Measurements from ENCODE around the gene SLIT3.

GRCh38 chr5:168667301-168667840, 633.6 kb downstream of the SLIT3 start:
- no peak for TF ChIP-seq CTCF (IDR thresholded peaks at IDR 0.05 in 2 of 3, conservative IDR thresholded peaks at IDR 0.05 in 1 of 3; ENCODE audit: control insufficient read depth in 2 of 3, extremely low read depth in 1 of 3, insufficient read depth in 1 of 3, low read depth in 3 of 3, low read length in 3 of 3)
- no peak for TF ChIP-seq POLR2A (IDR thresholded peaks at IDR 0.05; ENCODE audit: low read depth, low read length)
- TF ChIP-seq ZNF207 (IDR thresholded peaks at IDR 0.05; ENCODE audit: borderline replicate concordance) = no peak
- no peak for TF ChIP-seq DPF2 (IDR thresholded peaks at IDR 0.05)
- TF ChIP-seq RAD21 (IDR thresholded peaks at IDR 0.05; ENCODE audit: insufficient read depth, low read depth, low read length) = no peak
- no peak for TF ChIP-seq EZH2 (IDR thresholded peaks at IDR 0.05; ENCODE audit: borderline replicate concordance, control insufficient read depth, low read depth, low read length)
- no peak for TF ChIP-seq ZBTB11 (CRISPR knock-in tag; IDR thresholded peaks at IDR 0.05)
- TF ChIP-seq GABPA (IDR thresholded peaks at IDR 0.05; ENCODE audit: low read depth) = no peak
- no peak for TF ChIP-seq EP300 (IDR thresholded peaks at IDR 0.05; ENCODE audit: borderline replicate concordance in 1 of 2, control insufficient read depth in 1 of 2, low read depth in 2 of 2, low read length in 2 of 2)
- no peak for TF ChIP-seq PAX5 (IDR thresholded peaks at IDR 0.05; ENCODE audit: borderline replicate concordance, low read depth, low read length)
- TF ChIP-seq NKRF (conservative IDR thresholded peaks at IDR 0.05) = no peak
- TF ChIP-seq MYC (IDR thresholded peaks at IDR 0.05; ENCODE audit: insufficient read depth, insufficient read length, insufficient replicate concordance, low read length, severe bottlenecking) = no peak
- TF ChIP-seq ZNF687 (IDR thresholded peaks at IDR 0.05) = no peak
- TF ChIP-seq CBX5 (IDR thresholded peaks at IDR 0.05; ENCODE audit: low read depth) = no peak
